ENCODE results near the gene C1QTNF3.

The C1QTNF3 gene

GRCh38 chr5:34001241-34001841 is 41.7 kb downstream of the C1QTNF3 start:
- POLR2A ChIA-PET, result no interaction called here
- Histone ChIP-seq H3K27ac (ENCODE audit: insufficient read depth in 1 of 2, low read depth in 1 of 2, low read length in 2 of 2, poor library complexity in 1 of 2, severe bottlenecking in 2 of 2) (no peak overlapping the region), H3K4me3 (ENCODE audit: control insufficient read depth in 1 of 7, extremely low read depth in 1 of 7, insufficient read depth in 4 of 7, low read depth in 2 of 7, low read length in 6 of 7) (no peak overlapping the region), H3K4me1 (ENCODE audit: control extremely low read depth in 1 of 4, control insufficient read depth in 4 of 4, insufficient read depth in 4 of 4, low read length in 3 of 4) (peaks cover 0 to 4% (median 0%) of the 10 kb centered on the region in 4 experiments), H3K27me3 (replicated peaks in 2 of 5; ENCODE audit: control insufficient read depth in 4 of 5, insufficient read depth in 5 of 5, low read length in 4 of 5) (no peaks in the 10 kb centered on the region), H3K36me3 (ENCODE audit: control insufficient read depth in 4 of 4, insufficient read depth in 4 of 4, low read length in 3 of 4) (peaks cover 8 to 37% (median 25%) of the 10 kb centered on the region in 4 experiments), H3K9me3 (ENCODE audit: control extremely low read depth in 1 of 5, control insufficient read depth in 4 of 5, insufficient read depth in 2 of 5, low read depth in 1 of 5, low read length in 4 of 5) (no peaks in the 10 kb centered on the region)
- DNase-seq, result no peak
- CTCF ChIA-PET, result interaction anchor here (1.6 kb wide), 1 partner anchor 10 kb away, joined by 4 read pairs; no protein-coding TSS in a partner anchor
- WGBS (ENCODE audit: insufficient coverage), result 98% methylated on average over 10 of the region's 10 CpGs

GRCh38 chr5:33999978-34000377 is 43.0 kb downstream of the C1QTNF3 start:
- CTCF ChIA-PET, result interaction anchor here (1.6 kb wide), 1 partner anchor 11 kb away, joined by 4 read pairs; no protein-coding TSS in a partner anchor
- no peak overlapping the region for H3K4me3 ChIP-seq (ENCODE audit: control insufficient read depth in 1 of 7, extremely low read depth in 1 of 7, insufficient read depth in 4 of 7, low read depth in 2 of 7, low read length in 6 of 7)
- peaks cover 0 to 10% (median 3%) of the 10 kb centered on the region in 4 experiments for H3K4me1 ChIP-seq (ENCODE audit: control extremely low read depth in 1 of 4, control insufficient read depth in 4 of 4, insufficient read depth in 4 of 4, low read length in 3 of 4)
- H3K9me3 ChIP-seq (ENCODE audit: control extremely low read depth in 1 of 5, control insufficient read depth in 4 of 5, insufficient read depth in 2 of 5, low read depth in 1 of 5, low read length in 4 of 5), result no peaks in the 10 kb centered on the region
- H3K27me3 ChIP-seq (replicated peaks in 2 of 5; ENCODE audit: control insufficient read depth in 4 of 5, insufficient read depth in 5 of 5, low read length in 4 of 5), result no peaks in the 10 kb centered on the region
- H3K36me3 ChIP-seq (ENCODE audit: control insufficient read depth in 4 of 4, insufficient read depth in 4 of 4, low read length in 3 of 4), result peaks cover 8 to 35% (median 23%) of the 10 kb centered on the region in 4 experiments
- DNase-seq, result no peak
- H3K27ac ChIP-seq (ENCODE audit: insufficient read depth in 1 of 2, low read depth in 1 of 2, low read length in 2 of 2, poor library complexity in 1 of 2, severe bottlenecking in 2 of 2), result no peak overlapping the region
- POLR2A ChIA-PET, result no interaction called here
- WGBS (ENCODE audit: insufficient coverage), result no CpG with 5 or more reads among the region's 4 CpGs

- peaks cover 2 to 23% (median 11%) of the 10 kb centered on the region in 4 experiments for H3K36me3 ChIP-seq (ENCODE audit: control insufficient read depth in 4 of 4, insufficient read depth in 4 of 4, low read length in 3 of 4)
- H3K27me3 ChIP-seq (replicated peaks in 2 of 5; ENCODE audit: control insufficient read depth in 4 of 5, insufficient read depth in 5 of 5, low read length in 4 of 5), result no peaks in the 10 kb centered on the region
- WGBS (ENCODE audit: insufficient coverage), result 22% methylated on average over 5 of the region's 6 CpGs
- no peak overlapping the region for H3K4me3 ChIP-seq (ENCODE audit: control insufficient read depth in 1 of 7, extremely low read depth in 1 of 7, insufficient read depth in 4 of 7, low read depth in 2 of 7, low read length in 6 of 7)
- peak overlapping the region in 1 of 2 experiments; percentile 19 for H3K27ac ChIP-seq (ENCODE audit: insufficient read depth in 1 of 2, low read depth in 1 of 2, low read length in 2 of 2, poor library complexity in 1 of 2, severe bottlenecking in 2 of 2)
- DNase-seq, result peak; percentile 74 to 87 (median 85)
- peaks cover 0 to 14% (median 5%) of the 10 kb centered on the region in 4 experiments for H3K4me1 ChIP-seq (ENCODE audit: control extremely low read depth in 1 of 4, control insufficient read depth in 4 of 4, insufficient read depth in 4 of 4, low read length in 3 of 4)
- ChIA-PET CTCF (interaction anchor here (0.8 to 2.2 kb wide), 8 partner anchors 9 to 46 kb away, joined by 3 to 8 read pairs (median 4); partner anchors contain the start of gene C1QTNF3), POLR2A (no interaction called here)
- no peaks in the 10 kb centered on the region for H3K9me3 ChIP-seq (ENCODE audit: control extremely low read depth in 1 of 5, control insufficient read depth in 4 of 5, insufficient read depth in 2 of 5, low read depth in 1 of 5, low read length in 4 of 5)
Observed at GRCh38 chr5:33997331-33997983, 45.6 kb downstream of the C1QTNF3 start.

- CTCF ChIA-PET, result interaction anchor here (1.3 to 1.7 kb wide), 3 partner anchors 19 to 27 kb away, joined by 4 to 5 read pairs (median 5); no protein-coding TSS in a partner anchor
Observed at GRCh38 chr5:33995865-33996264, 47.1 kb downstream of the C1QTNF3 start.

GRCh38 chr5:33994845-33995244 is 48.2 kb downstream of the C1QTNF3 start:
- Histone ChIP-seq H3K9me3 (ENCODE audit: control extremely low read depth in 1 of 5, control insufficient read depth in 4 of 5, insufficient read depth in 2 of 5, low read depth in 1 of 5, low read length in 4 of 5) (no peaks in the 10 kb centered on the region), H3K36me3 (ENCODE audit: control insufficient read depth in 4 of 4, insufficient read depth in 4 of 4, low read length in 3 of 4) (peaks cover 2 to 17% (median 12%) of the 10 kb centered on the region in 4 experiments), H3K27me3 (replicated peaks in 2 of 5; ENCODE audit: control insufficient read depth in 4 of 5, insufficient read depth in 5 of 5, low read length in 4 of 5) (no peaks in the 10 kb centered on the region), H3K4me3 (ENCODE audit: control insufficient read depth in 1 of 7, extremely low read depth in 1 of 7, insufficient read depth in 4 of 7, low read depth in 2 of 7, low read length in 6 of 7) (no peak overlapping the region), H3K4me1 (ENCODE audit: control extremely low read depth in 1 of 4, control insufficient read depth in 4 of 4, insufficient read depth in 4 of 4, low read length in 3 of 4) (peaks cover 0 to 14% (median 5%) of the 10 kb centered on the region in 4 experiments), H3K27ac (ENCODE audit: insufficient read depth in 1 of 2, low read depth in 1 of 2, low read length in 2 of 2, poor library complexity in 1 of 2, severe bottlenecking in 2 of 2) (no peak overlapping the region)
- no CpG with 5 or more reads among the region's 1 CpG for WGBS (ENCODE audit: insufficient coverage)
- peak in 2 of 3 donors; percentile 6 to 9 for DNase-seq
- ChIA-PET POLR2A (no interaction called here), CTCF (no interaction called here)

More at GRCh38 chr5:33995865-33996264, 47.1 kb downstream of the C1QTNF3 start:
- Histone ChIP-seq H3K9me3 (ENCODE audit: control extremely low read depth in 1 of 5, control insufficient read depth in 4 of 5, insufficient read depth in 2 of 5, low read depth in 1 of 5, low read length in 4 of 5) (no peaks in the 10 kb centered on the region), H3K36me3 (ENCODE audit: control insufficient read depth in 4 of 4, insufficient read depth in 4 of 4, low read length in 3 of 4) (peaks cover 2 to 14% (median 9%) of the 10 kb centered on the region in 4 experiments), H3K27ac (ENCODE audit: insufficient read depth in 1 of 2, low read depth in 1 of 2, low read length in 2 of 2, poor library complexity in 1 of 2, severe bottlenecking in 2 of 2) (no peak overlapping the region), H3K4me3 (ENCODE audit: control insufficient read depth in 1 of 7, extremely low read depth in 1 of 7, insufficient read depth in 4 of 7, low read depth in 2 of 7, low read length in 6 of 7) (no peak overlapping the region), H3K27me3 (replicated peaks in 2 of 5; ENCODE audit: control insufficient read depth in 4 of 5, insufficient read depth in 5 of 5, low read length in 4 of 5) (no peaks in the 10 kb centered on the region), H3K4me1 (ENCODE audit: control extremely low read depth in 1 of 4, control insufficient read depth in 4 of 4, insufficient read depth in 4 of 4, low read length in 3 of 4) (peaks cover 0 to 14% (median 5%) of the 10 kb centered on the region in 4 experiments)
- WGBS (ENCODE audit: insufficient coverage), result 83% methylated on average over 1 of the region's 2 CpGs
- POLR2A ChIA-PET, result no interaction called here
- no peak for DNase-seq

GRCh38 chr5:33992864-33993263 is 50.1 kb downstream of the C1QTNF3 start:
- Histone ChIP-seq H3K4me3 (ENCODE audit: control insufficient read depth in 1 of 7, extremely low read depth in 1 of 7, insufficient read depth in 4 of 7, low read depth in 2 of 7, low read length in 6 of 7) (no peak overlapping the region), H3K27me3 (replicated peaks in 2 of 5; ENCODE audit: control insufficient read depth in 4 of 5, insufficient read depth in 5 of 5, low read length in 4 of 5) (no peaks in the 10 kb centered on the region), H3K36me3 (ENCODE audit: control insufficient read depth in 4 of 4, insufficient read depth in 4 of 4, low read length in 3 of 4) (peaks cover 6 to 24% (median 17%) of the 10 kb centered on the region in 4 experiments), H3K9me3 (ENCODE audit: control extremely low read depth in 1 of 5, control insufficient read depth in 4 of 5, insufficient read depth in 2 of 5, low read depth in 1 of 5, low read length in 4 of 5) (peaks cover 0 to 4% (median 0%) of the 10 kb centered on the region in 5 experiments), H3K27ac (ENCODE audit: insufficient read depth in 1 of 2, low read depth in 1 of 2, low read length in 2 of 2, poor library complexity in 1 of 2, severe bottlenecking in 2 of 2) (no peak overlapping the region), H3K4me1 (ENCODE audit: control extremely low read depth in 1 of 4, control insufficient read depth in 4 of 4, insufficient read depth in 4 of 4, low read length in 3 of 4) (peaks cover 0 to 14% (median 5%) of the 10 kb centered on the region in 4 experiments)
- POLR2A ChIA-PET, result no interaction called here
- CTCF ChIA-PET, result no interaction called here
- DNase-seq, result no peak
- no CpG with 5 or more reads among the region's 2 CpGs for WGBS (ENCODE audit: insufficient coverage)

GRCh38 chr5:33985447-33985846 is 57.6 kb downstream of the C1QTNF3 start:
- Histone ChIP-seq H3K27ac (ENCODE audit: insufficient read depth in 1 of 2, low read depth in 1 of 2, low read length in 2 of 2, poor library complexity in 1 of 2, severe bottlenecking in 2 of 2) (no peak overlapping the region), H3K4me3 (ENCODE audit: control insufficient read depth in 1 of 7, extremely low read depth in 1 of 7, insufficient read depth in 4 of 7, low read depth in 2 of 7, low read length in 6 of 7) (no peak overlapping the region), H3K4me1 (ENCODE audit: control extremely low read depth in 1 of 4, control insufficient read depth in 4 of 4, insufficient read depth in 4 of 4, low read length in 3 of 4) (no peaks in the 10 kb centered on the region), H3K27me3 (replicated peaks in 2 of 5; ENCODE audit: control insufficient read depth in 4 of 5, insufficient read depth in 5 of 5, low read length in 4 of 5) (no peaks in the 10 kb centered on the region), H3K9me3 (ENCODE audit: control extremely low read depth in 1 of 5, control insufficient read depth in 4 of 5, insufficient read depth in 2 of 5, low read depth in 1 of 5, low read length in 4 of 5) (peaks cover 0 to 4% (median 0%) of the 10 kb centered on the region in 5 experiments), H3K36me3 (ENCODE audit: control insufficient read depth in 4 of 4, insufficient read depth in 4 of 4, low read length in 3 of 4) (peaks cover 12 to 28% (median 21%) of the 10 kb centered on the region in 4 experiments)
- POLR2A ChIA-PET, result no interaction called here
- CTCF ChIA-PET, result interaction anchor here (1.4 kb wide), 1 partner anchor 12 kb away, joined by 4 read pairs; no protein-coding TSS in a partner anchor
- 97% methylated on average over 6 of the region's 6 CpGs for WGBS (ENCODE audit: insufficient coverage)
- no peak for DNase-seq

Measured in common myeloid progenitor, CD34-positive (primary cell).